Breast epithelium (tissue), 3 donors: ENCODE results near the gene CACNA1I.

ENCODE experiments used
- POLR2A ChIP-seq: fragments of 450-650 bp; IDR thresholded peaks from one replicate; pipeline ENCODE4 v1.6.1; 2016; ENCODE audit warnings: antibody characterized with exemption, mild to moderate bottlenecking, moderate library complexity
- POLR2AphosphoS5 ChIP-seq, 3 donors: sonication (generic); formaldehyde crosslinking; IDR thresholded peaks; one replicate each; pipeline ENCODE4 v1.6.1; 2017; ENCODE audit warnings: antibody characterized with exemption in 3 of 3
- TF ChIP-seq, protein P1 (sequence below), 3 donors: fragments of 450-650 bp; IDR thresholded peaks; one replicate each; pipeline ENCODE4 v1.5.1; 2016 to 2017; ENCODE audit warnings: antibody characterized with exemption in 3 of 3, mild to moderate bottlenecking in 3 of 3, moderate library complexity in 3 of 3

- TF ChIP-seq, protein P1, sequence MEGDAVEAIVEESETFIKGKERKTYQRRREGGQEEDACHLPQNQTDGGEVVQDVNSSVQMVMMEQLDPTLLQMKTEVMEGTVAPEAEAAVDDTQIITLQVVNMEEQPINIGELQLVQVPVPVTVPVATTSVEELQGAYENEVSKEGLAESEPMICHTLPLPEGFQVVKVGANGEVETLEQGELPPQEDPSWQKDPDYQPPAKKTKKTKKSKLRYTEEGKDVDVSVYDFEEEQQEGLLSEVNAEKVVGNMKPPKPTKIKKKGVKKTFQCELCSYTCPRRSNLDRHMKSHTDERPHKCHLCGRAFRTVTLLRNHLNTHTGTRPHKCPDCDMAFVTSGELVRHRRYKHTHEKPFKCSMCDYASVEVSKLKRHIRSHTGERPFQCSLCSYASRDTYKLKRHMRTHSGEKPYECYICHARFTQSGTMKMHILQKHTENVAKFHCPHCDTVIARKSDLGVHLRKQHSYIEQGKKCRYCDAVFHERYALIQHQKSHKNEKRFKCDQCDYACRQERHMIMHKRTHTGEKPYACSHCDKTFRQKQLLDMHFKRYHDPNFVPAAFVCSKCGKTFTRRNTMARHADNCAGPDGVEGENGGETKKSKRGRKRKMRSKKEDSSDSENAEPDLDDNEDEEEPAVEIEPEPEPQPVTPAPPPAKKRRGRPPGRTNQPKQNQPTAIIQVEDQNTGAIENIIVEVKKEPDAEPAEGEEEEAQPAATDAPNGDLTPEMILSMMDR (IDR thresholded peaks at IDR 0.05) = no peak
- TF ChIP-seq POLR2AphosphoS5 (IDR thresholded peaks at IDR 0.05) (no peak), POLR2A (no peak)
Observed at GRCh38 chr22:39620924-39621690, 50.6 kb downstream of the CACNA1I start.
